GM12872 (cell line): ENCODE data around the gene UBQLN4.

ENCODE experiments used
- TF ChIP-seq, protein P1 (sequence below): IDR thresholded peaks from 3 replicates; pipeline ENCODE4 v1.5.1; 2011; ENCODE audit warnings: low read depth, mild to moderate bottlenecking, low read length, moderate library complexity; ENCODE audit not compliant: insufficient read depth

Gene UBQLN4

DNA sequence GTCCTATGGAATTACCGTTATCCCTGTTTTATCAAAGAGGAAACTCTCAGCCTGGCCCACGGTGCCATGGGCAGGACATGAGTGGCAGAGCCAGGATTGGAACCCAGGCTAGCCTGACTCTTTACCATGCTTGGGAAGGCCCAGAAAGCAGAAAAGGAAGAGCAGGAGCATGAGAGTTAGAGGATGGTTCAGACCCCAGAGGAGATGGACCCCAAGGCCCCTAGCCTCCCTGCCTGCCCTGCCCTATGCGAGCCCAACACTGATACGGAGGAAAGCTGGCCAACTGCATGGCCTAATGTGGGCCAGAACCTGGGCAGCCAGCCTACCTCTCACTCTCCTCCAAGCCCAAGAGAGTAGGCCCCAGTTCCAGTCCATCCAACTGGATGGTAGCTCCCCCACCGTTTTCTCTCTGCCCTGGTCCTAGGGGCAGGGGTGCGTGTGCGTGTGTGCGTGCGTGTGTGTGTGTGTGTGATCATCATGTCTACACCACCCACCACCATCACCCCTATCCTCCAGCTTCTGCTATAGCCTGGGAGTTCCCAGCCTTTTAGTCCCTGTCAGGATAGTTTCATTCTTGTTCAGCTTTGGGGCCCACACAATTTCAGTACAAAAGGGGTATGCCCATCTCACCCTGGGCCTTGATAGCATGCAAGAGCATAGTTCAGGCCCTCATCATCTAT, 44.0 kb upstream of the UBQLN4 start:
- TF ChIP-seq, protein P1, sequence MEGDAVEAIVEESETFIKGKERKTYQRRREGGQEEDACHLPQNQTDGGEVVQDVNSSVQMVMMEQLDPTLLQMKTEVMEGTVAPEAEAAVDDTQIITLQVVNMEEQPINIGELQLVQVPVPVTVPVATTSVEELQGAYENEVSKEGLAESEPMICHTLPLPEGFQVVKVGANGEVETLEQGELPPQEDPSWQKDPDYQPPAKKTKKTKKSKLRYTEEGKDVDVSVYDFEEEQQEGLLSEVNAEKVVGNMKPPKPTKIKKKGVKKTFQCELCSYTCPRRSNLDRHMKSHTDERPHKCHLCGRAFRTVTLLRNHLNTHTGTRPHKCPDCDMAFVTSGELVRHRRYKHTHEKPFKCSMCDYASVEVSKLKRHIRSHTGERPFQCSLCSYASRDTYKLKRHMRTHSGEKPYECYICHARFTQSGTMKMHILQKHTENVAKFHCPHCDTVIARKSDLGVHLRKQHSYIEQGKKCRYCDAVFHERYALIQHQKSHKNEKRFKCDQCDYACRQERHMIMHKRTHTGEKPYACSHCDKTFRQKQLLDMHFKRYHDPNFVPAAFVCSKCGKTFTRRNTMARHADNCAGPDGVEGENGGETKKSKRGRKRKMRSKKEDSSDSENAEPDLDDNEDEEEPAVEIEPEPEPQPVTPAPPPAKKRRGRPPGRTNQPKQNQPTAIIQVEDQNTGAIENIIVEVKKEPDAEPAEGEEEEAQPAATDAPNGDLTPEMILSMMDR, result no peak

DNA sequence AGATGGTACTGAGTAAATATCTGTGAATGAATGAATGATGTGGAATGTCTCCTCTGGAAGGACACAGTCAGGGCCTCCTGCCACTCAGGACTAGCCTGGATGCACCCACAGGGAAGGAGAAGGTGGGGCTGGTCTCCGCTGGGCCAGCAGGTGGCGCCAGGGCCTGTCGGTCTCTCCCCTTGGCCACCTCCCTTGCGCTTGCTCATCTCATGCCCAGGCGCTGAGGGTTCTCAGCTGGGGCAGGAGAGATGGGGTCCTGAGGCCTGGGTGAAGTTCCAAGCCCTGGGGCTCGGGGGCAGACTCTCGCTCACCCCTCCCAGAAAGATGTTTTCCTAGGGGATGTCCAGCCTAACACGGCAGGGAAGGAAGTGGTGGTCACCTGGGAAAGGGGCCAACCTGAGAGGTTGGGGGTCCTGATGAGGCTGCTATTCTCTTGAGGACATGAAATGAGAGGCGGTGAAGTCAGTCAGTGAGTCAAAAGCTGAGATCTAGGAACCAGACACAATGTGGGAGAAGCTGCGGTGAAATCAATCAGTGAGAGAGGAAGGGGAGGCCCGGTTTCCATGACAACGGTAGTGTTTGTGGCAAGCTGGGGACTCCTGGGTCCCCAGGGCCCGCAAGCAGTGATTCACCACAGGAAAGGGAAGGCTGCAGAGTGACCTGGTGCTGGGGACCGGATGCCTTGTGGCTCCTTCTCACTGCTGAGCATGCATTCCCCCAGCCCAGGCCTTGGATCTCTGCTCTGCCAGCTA, 43.2 kb upstream of the UBQLN4 start:
- TF ChIP-seq, protein P1, result peak; percentile 99

DNA sequence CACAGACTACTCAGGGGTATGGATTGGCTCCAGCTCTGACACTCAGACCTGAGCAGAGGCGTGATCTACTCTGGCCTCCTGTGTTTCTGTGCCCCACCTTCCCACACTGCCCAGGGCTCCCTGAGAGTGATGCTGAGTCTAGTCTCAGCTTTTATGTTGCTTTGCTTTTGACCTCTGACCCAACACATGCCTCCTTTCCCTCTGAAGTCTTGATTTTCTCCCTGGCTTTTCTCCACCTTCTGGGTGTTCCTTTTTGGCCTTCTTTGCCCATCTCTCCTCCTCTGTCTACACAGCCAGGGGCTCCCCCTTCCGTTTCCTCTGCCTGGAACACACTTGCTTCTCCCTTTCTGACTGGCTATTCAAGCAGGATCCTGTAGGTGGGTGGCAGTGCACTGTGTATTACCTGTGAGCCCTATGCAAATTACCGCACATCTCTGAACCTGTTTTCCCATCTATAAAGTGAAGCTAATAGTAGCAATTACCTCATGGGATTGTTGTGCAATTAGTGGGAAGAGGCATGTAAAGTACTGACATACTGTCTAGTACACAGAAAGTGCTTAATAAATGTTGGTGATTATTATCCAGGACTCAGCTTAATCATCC, 42.4 kb upstream of the UBQLN4 start:
- TF ChIP-seq, protein P1, result no peak

DNA sequence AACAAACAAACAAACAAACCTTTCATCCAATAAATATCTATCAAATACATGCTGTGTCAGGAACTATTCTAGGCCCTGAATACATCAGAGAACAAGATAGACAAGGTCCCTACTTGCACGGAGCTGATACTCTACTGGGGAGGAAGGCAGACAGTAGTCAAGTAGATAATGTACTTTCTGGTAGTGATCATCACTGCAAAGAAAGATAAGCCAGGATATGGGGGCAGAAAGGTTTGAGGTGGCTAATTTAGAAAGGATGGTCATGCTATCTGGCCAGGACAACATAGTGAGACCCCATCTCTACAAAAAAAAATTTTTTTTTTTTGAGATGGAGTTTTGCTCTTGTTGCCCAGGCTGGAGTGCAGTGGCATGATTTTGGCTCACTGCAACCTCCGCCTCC, 38.0 kb upstream of the UBQLN4 start:
- TF ChIP-seq, protein P1, result no peak

DNA sequence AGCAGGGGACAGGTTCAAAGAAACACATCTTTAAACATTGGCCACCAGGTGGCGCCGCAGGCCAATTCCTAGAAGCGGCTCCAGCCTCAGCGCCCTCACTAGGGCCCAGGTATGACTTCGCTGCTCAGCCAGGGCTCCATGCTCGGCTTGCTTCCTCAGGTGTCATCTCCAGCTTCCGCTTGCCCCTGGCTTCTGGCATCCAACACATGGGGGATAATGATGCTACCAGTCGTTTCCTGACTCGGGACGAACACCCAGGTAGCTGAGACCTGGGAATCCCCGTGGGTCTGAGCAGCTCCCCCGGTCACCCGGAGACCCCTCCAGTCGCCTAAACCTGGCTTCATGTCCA, 37.2 kb upstream of the UBQLN4 start:
- TF ChIP-seq, protein P1, result peak; percentile 84

DNA sequence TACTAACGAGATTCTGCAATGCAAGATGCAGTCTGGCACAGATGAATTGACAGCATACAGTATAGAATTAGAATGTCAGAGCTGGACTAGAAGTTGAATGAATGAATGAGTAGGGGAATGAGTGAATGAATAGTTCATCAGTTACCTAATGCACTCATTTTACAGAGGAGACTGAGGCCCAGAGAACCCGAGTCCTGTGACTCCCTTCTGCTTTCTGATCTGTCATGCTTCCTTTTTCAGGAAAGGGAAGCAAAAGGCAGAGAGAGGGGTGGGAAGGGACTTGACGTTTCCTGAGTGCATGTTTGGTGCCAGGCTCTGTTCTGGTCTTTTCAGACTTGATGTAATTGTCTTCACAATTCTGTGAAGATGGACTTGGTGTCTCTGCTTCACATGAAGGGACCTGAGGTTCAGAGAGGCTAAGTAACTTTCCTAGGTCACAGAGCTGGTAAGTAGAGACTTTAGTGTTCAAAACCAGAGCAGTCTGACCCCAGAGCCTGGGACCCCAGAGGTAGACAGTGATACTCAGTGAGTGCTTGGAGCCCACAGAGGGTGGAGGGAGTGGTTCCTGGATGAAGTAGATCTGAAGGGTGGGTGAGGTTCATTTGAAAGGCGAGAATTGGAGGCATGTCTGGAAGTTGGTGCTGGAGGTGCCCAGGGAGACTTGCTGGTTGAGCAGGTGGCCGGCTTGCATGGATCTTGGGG, 36.7 kb upstream of the UBQLN4 start:
- TF ChIP-seq, protein P1, result no peak

DNA sequence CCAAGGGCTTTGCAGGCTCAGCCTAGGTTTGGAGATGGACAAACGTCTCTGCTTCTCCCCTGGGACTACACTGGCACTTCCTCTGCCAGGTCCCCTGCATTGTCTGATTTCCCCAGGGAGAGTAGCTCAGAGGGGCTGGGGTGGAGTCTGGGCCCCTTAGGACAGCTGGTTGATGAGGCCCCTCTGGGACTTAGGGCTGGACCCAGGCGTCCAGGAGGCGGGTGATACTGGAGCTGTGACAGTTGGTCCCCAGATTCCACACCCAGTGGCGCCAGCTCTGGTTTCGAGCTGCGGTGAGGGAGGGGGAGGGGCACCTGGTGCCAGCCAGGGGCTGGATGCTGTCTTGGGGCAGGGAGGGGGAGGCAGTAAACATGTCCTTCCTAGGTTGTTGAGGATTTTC, 36.1 kb upstream of the UBQLN4 start:
- TF ChIP-seq, protein P1, result no peak
